HepG2 (cell line): ENCODE results near the gene PSMD3. TPM values are rescaled to one million over a fixed set of nuclear protein-coding genes. Genes with fewer than 3 reads are reported as not detected.

Source experiments
- GABPB1 ChIP-seq: IDR thresholded peaks from 2 replicates; pipeline ENCODE4 v1.6.1; 2016; ENCODE audit warnings: mild to moderate bottlenecking, missing genetic modification reagents, moderate library complexity, missing compliant biosample characterization
- HIVEP1 ChIP-seq: sonication (generic); formaldehyde crosslinking; IDR thresholded peaks from 2 replicates; pipeline ENCODE4 v1.4.0; 2020; ENCODE audit warnings: mild to moderate bottlenecking, missing genetic modification reagents
- HNRNPUL1 ChIP-seq: fragments of 200-400 bp; formaldehyde crosslinking; IDR thresholded peaks from 2 replicates; pipeline ENCODE4 v1.6.1; 2017; ENCODE audit warnings: low read depth, mild to moderate bottlenecking, low read length, moderate library complexity
- IKZF4 ChIP-seq: sonication (generic); formaldehyde crosslinking; IDR thresholded peaks from 2 replicates; pipeline ENCODE4 v1.5.1; 2020; ENCODE audit warnings: borderline replicate concordance, mild to moderate bottlenecking, low read depth, missing genetic modification reagents; ENCODE audit errors: not compliant biosample characterization
- JARID2 ChIP-seq: sonication (generic); formaldehyde crosslinking; IDR thresholded peaks from 2 replicates; pipeline ENCODE4 v1.8.1; 2023; ENCODE audit warnings: missing genetic modification reagents, inconsistent platforms; ENCODE audit not compliant: insufficient replicate concordance
- JDP2 ChIP-seq: sonication (generic); formaldehyde crosslinking; IDR thresholded peaks from 2 replicates; pipeline ENCODE4 v1.8.1; 2022; ENCODE audit warnings: missing genetic modification reagents, borderline replicate concordance
- KAT2B ChIP-seq: fragments of 150-350 bp; IDR thresholded peaks from 2 replicates; pipeline ENCODE4 v1.6.1; 2014; ENCODE audit warnings: low read depth, low read length, borderline replicate concordance
- MBD4 ChIP-seq: IDR thresholded peaks from 2 replicates; pipeline ENCODE4 v1.6.1; 2012; ENCODE audit warnings: low read length, inconsistent platforms, borderline replicate concordance
- PAWR ChIP-seq: sonication (generic); formaldehyde crosslinking; IDR thresholded peaks from 2 replicates; pipeline ENCODE4 v1.4.0; 2020; ENCODE audit warnings: missing genetic modification reagents, mild to moderate bottlenecking, borderline replicate concordance
- PHF20 ChIP-seq: sonication (generic); formaldehyde crosslinking; IDR thresholded peaks from 2 replicates; pipeline ENCODE4 v1.5.0; 2020; ENCODE audit warnings: mild to moderate bottlenecking, missing genetic modification reagents
- TBX2 ChIP-seq: sonication (generic); formaldehyde crosslinking; IDR thresholded peaks from 2 replicates; pipeline ENCODE4 v1.5.0; 2020; ENCODE audit warnings: missing genetic modification reagents, mild to moderate bottlenecking, borderline replicate concordance
- TGIF2 ChIP-seq: IDR thresholded peaks from 2 replicates; pipeline ENCODE4 v1.6.1; 2016; ENCODE audit warnings: control low read depth, missing compliant biosample characterization
- ZNF10 ChIP-seq: sonication (generic); formaldehyde crosslinking; IDR thresholded peaks from 2 replicates; pipeline ENCODE4 v1.4.0; 2020; ENCODE audit warnings: mild to moderate bottlenecking, low read depth, missing genetic modification reagents, borderline replicate concordance
- ZNF235 ChIP-seq: sonication (generic); formaldehyde crosslinking; IDR thresholded peaks from 2 replicates; pipeline ENCODE4 v1.8.1; 2023; ENCODE audit warnings: mild to moderate bottlenecking, missing genetic modification reagents, borderline replicate concordance
- ZNF3 ChIP-seq: IDR thresholded peaks from 2 replicates; pipeline ENCODE4 v1.7.0; 2017; ENCODE audit warnings: inconsistent platforms
- ZNF44 ChIP-seq: sonication (generic); formaldehyde crosslinking; IDR thresholded peaks from 2 replicates; pipeline ENCODE4 v1.5.1; 2020; ENCODE audit warnings: mild to moderate bottlenecking, missing genetic modification reagents
- ZNF546 ChIP-seq: sonication (generic); formaldehyde crosslinking; conservative IDR thresholded peaks from 2 replicates; pipeline ENCODE4 v1.8.1; 2023; ENCODE audit warnings: mild to moderate bottlenecking, missing genetic modification reagents
- ZNF660 ChIP-seq: sonication (generic); formaldehyde crosslinking; IDR thresholded peaks from 2 replicates; pipeline ENCODE4 v1.5.1; 2020; ENCODE audit warnings: mild to moderate bottlenecking, low read depth, missing genetic modification reagents, borderline replicate concordance
- ZNF790 ChIP-seq: sonication (generic); formaldehyde crosslinking; IDR thresholded peaks from 2 replicates; pipeline ENCODE4 v1.8.0; 2022; ENCODE audit warnings: missing genetic modification reagents, mild to moderate bottlenecking, borderline replicate concordance
- ZSCAN25 ChIP-seq: sonication (generic); formaldehyde crosslinking; IDR thresholded peaks from 2 replicates; pipeline ENCODE4 v1.8.0; 2022; ENCODE audit warnings: mild to moderate bottlenecking, missing genetic modification reagents
- polyA plus RNA-seq, 8 experiments: library from polyadenylated mRNA; depleted of rRNA in 3 of 8; stranded (reverse) in 7 of 8; unstranded in 1 of 8; fragments of >200 nt; fragmentation: Illumina TruSeq in 4 of 8; extraction: Trizol in 4 of 8; gene quantifications; 2 replicates each; pipeline versions ENCODE4 v1.2.1 to v1.2.3, GENCODE V29; 2011 to 2016; ENCODE audit warnings: low read depth in 4 of 8, missing spikeins in 1 of 8, mixed read lengths in 1 of 8; ENCODE audit not compliant: insufficient read depth in 1 of 8
- total RNA-seq, 5 experiments: library from RNA; depleted of rRNA; stranded (reverse); fragments of >200 nt; fragmentation: Illumina TruSeq; extraction: Trizol; gene quantifications; 2 replicates each; pipeline ENCODE4 v1.2.3, GENCODE V29; 2016; ENCODE audit warnings: low read depth in 1 of 5
- TF ChIP-seq, protein P1 (sequence below): sonication (generic); formaldehyde crosslinking; IDR thresholded peaks from 2 replicates; pipeline ENCODE4 v1.4.0; 2020; ENCODE audit warnings: missing genetic modification reagents
- TF ChIP-seq, protein P2 (sequence below): sonication (generic); formaldehyde crosslinking; conservative IDR thresholded peaks from 2 replicates; pipeline ENCODE4 v1.8.0; 2022; ENCODE audit warnings: low read depth, missing genetic modification reagents
- TF ChIP-seq, protein P3 (sequence below): sonication (generic); formaldehyde crosslinking; IDR thresholded peaks from 2 replicates; pipeline ENCODE4 v1.5.1; 2020; ENCODE audit warnings: missing genetic modification reagents, mild to moderate bottlenecking, borderline replicate concordance
- TF ChIP-seq, protein P4 (sequence below): IDR thresholded peaks from 2 replicates; pipeline ENCODE4 v1.6.1; 2016; ENCODE audit warnings: low read depth

PSMD3 gene
- total and polyA plus RNA-seq, 2 of the 13 experiments (the other 11 are each of a cell fraction or from before 2014, with no cell fraction given), result 97.4 to 146 TPM

DNA sequence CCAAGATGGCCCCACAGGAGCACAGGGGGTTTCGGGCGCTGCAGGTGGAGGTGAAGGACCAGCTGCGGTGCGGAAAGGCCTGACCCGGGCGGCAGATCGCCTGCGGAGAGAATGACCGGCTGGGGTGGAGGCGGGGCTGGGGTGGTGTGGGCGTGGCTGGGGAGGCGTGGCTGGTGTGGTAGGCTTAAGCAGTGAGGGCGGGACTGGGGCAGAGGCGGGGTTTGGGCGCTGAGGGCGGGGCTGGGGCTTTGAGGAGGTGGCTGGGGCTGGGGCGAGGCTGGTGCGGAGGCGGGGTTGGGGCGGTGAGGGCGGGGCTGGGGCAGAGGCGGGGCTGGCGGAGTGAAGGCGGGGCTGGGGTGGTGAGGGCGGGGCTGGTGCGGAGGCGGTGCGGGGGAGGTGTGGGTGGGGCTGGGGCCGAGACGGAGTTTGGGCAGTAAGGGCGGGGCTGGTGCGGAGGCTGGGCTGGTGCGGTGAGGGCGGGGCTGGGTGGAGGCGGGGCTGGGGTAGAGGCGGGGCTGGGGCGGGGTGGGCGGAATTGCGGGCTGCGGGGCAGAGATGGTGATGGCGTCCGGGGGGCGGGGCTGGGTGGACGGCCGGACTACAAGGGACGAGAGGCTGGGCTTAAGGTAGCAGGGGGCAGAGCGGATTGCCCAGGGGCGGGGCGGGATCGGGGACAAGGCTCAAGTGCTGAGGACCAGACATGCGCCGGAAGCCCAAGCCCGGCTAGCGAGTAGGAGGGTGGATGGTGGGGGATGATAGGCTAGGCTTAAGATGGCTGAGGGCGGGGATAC is 27.7 kb upstream of the PSMD3 start (continued):
- TF ChIP-seq, protein P1, sequence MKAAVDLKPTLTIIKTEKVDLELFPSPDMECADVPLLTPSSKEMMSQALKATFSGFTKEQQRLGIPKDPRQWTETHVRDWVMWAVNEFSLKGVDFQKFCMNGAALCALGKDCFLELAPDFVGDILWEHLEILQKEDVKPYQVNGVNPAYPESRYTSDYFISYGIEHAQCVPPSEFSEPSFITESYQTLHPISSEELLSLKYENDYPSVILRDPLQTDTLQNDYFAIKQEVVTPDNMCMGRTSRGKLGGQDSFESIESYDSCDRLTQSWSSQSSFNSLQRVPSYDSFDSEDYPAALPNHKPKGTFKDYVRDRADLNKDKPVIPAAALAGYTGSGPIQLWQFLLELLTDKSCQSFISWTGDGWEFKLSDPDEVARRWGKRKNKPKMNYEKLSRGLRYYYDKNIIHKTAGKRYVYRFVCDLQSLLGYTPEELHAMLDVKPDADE, result no peak
- TF ChIP-seq ZNF10 (CRISPR knock-in tag), result no peak
- no peak for TF ChIP-seq KAT2B
- TF ChIP-seq ZNF235, result no peak
- no peak for TF ChIP-seq ZNF44 (CRISPR knock-in tag)
- no peak for TF ChIP-seq ZNF546 (CRISPR knock-in tag)
- TF ChIP-seq IKZF4 (CRISPR knock-in tag), result no peak
- TF ChIP-seq JDP2 (CRISPR knock-in tag), result no peak
- no peak for TF ChIP-seq ZNF790 (CRISPR knock-in tag)
- TF ChIP-seq MBD4, result no peak
- TF ChIP-seq, protein P2, sequence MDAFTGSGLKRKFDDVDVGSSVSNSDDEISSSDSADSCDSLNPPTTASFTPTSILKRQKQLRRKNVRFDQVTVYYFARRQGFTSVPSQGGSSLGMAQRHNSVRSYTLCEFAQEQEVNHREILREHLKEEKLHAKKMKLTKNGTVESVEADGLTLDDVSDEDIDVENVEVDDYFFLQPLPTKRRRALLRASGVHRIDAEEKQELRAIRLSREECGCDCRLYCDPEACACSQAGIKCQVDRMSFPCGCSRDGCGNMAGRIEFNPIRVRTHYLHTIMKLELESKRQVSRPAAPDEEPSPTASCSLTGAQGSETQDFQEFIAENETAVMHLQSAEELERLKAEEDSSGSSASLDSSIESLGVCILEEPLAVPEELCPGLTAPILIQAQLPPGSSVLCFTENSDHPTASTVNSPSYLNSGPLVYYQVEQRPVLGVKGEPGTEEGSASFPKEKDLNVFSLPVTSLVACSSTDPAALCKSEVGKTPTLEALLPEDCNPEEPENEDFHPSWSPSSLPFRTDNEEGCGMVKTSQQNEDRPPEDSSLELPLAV, result no peak
- TF ChIP-seq HIVEP1 (CRISPR knock-in tag), result no peak; the same call in 1 of the 2 replicates
- TF ChIP-seq GABPB1, result peak; percentile 75
- TF ChIP-seq, protein P3, sequence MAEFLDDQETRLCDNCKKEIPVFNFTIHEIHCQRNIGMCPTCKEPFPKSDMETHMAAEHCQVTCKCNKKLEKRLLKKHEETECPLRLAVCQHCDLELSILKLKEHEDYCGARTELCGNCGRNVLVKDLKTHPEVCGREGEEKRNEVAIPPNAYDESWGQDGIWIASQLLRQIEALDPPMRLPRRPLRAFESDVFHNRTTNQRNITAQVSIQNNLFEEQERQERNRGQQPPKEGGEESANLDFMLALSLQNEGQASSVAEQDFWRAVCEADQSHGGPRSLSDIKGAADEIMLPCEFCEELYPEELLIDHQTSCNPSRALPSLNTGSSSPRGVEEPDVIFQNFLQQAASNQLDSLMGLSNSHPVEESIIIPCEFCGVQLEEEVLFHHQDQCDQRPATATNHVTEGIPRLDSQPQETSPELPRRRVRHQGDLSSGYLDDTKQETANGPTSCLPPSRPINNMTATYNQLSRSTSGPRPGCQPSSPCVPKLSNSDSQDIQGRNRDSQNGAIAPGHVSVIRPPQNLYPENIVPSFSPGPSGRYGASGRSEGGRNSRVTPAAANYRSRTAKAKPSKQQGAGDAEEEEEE (CRISPR knock-in tag), result no peak
- TF ChIP-seq, protein P4, sequence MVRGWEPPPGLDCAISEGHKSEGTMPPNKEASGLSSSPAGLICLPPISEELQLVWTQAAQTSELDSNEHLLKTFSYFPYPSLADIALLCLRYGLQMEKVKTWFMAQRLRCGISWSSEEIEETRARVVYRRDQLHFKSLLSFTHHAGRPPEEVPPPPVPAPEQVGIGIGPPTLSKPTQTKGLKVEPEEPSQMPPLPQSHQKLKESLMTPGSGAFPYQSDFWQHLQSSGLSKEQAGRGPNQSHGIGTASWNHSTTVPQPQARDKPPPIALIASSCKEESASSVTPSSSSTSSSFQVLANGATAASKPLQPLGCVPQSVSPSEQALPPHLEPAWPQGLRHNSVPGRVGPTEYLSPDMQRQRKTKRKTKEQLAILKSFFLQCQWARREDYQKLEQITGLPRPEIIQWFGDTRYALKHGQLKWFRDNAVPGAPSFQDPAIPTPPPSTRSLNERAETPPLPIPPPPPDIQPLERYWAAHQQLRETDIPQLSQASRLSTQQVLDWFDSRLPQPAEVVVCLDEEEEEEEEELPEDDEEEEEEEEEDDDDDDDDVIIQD (CRISPR knock-in tag), result no peak
- TF ChIP-seq TBX2 (CRISPR knock-in tag), result 0 out of 2 replicates have a peak, but pooled peaks have one; percentile 6
- TF ChIP-seq HNRNPUL1, result no peak
- no peak for TF ChIP-seq PHF20 (CRISPR knock-in tag)
- TF ChIP-seq PAWR, result no peak
- TF ChIP-seq ZSCAN25 (CRISPR knock-in tag), result 0 out of 2 replicates have a peak, but pooled peaks have one; percentile 25
- TF ChIP-seq ZNF660 (CRISPR knock-in tag), result no peak
- no peak for TF ChIP-seq JARID2 (CRISPR knock-in tag)
- TF ChIP-seq ZNF3 (CRISPR knock-in tag), result no peak
- TF ChIP-seq TGIF2 (CRISPR knock-in tag), result no peak; the same call in 1 of the 2 replicates
